WTC11 (cell line): ENCODE measurements around the gene MAB21L4. TPM values are rescaled to one million over a fixed set of nuclear protein-coding genes. Genes with fewer than 3 reads are reported as not detected.

Experiments used
- ATAC-seq: fragments of 200-7000 bp; cut with Tn5 transposase; 2 replicates; pipeline ENCODE4 v1.10.0; 2021; ENCODE audit warnings: mild to moderate bottlenecking, moderate library complexity
- Bru-seq: library from RNA; stranded (reverse); fragments of 400-500 nt; gene quantifications from one replicate; lab custom pipeline; 2021; lab: Mats Ljungman, UMichigan
- CTCF ChIA-PET: fragments of 300-600 bp; sonication (Branson Sonifier 250); formaldehyde crosslinking; loops from one replicate; lab custom pipeline; 2021; ENCODE audit warnings: antibody characterized with exemption; lab: Charles Lee
- POLR2A ChIA-PET: fragments of 350-600 bp; sonication (Branson Sonifier 250); formaldehyde crosslinking; loops from one replicate; lab custom pipeline; 2021; ENCODE audit warnings: antibody characterized with exemption; lab: Charles Lee
- DNase-seq: peaks from one replicate; pipeline ENCODE4 v3.0.0; 2021; ENCODE audit warnings: low spot score
- H3K27ac Mint-ChIP-seq: 2 replicates; pipeline ENCODE4 v1.8.0; 2021; ENCODE audit warnings: mixed read lengths
- H3K27me3 Mint-ChIP-seq: 2 replicates; pipeline ENCODE4 v1.8.0; 2021; ENCODE audit warnings: low read depth, mild to moderate bottlenecking, moderate library complexity, mixed read lengths
- H3K36me3 Mint-ChIP-seq: 2 replicates; pipeline ENCODE4 v1.8.0; 2021; ENCODE audit warnings: mixed read lengths
- H3K4me1 Mint-ChIP-seq: 2 replicates; pipeline ENCODE4 v1.8.0; 2022; ENCODE audit warnings: mixed read lengths
- H3K4me3 Mint-ChIP-seq: 2 replicates; pipeline ENCODE4 v1.8.0; 2021; ENCODE audit warnings: mild to moderate bottlenecking, moderate library complexity, mixed read lengths
- H3K9me3 Mint-ChIP-seq: 2 replicates; pipeline ENCODE4 v1.8.0; 2021; ENCODE audit warnings: mixed read lengths
- ATF3 ChIP-seq: sonication (generic); formaldehyde crosslinking; conservative IDR thresholded peaks from 2 replicates; pipeline ENCODE4 v1.8.1; 2022; ENCODE audit warnings: mild to moderate bottlenecking, missing genetic modification reagents
- CBFB ChIP-seq: sonication (generic); formaldehyde crosslinking; IDR thresholded peaks from 2 replicates; pipeline ENCODE4 v1.8.1; 2022; ENCODE audit warnings: mild to moderate bottlenecking, low read depth, missing genetic modification reagents
- CDX4 ChIP-seq: fragments of 250-450 bp; sonication (Bioruptor Pico); IDR thresholded peaks from 2 replicates; pipeline ENCODE4 v1.9.0; 2021; ENCODE audit warnings: moderate library complexity, mild to moderate bottlenecking, inconsistent platforms, borderline replicate concordance
- CREM ChIP-seq: sonication (generic); formaldehyde crosslinking; IDR thresholded peaks from 2 replicates; pipeline ENCODE4 v1.8.1; 2022; ENCODE audit warnings: mild to moderate bottlenecking, missing genetic modification reagents, moderate library complexity
- CTCF ChIP-seq: fragments of 200-600 bp; IDR thresholded peaks from 2 replicates; pipeline ENCODE4 v1.8.0; 2022; ENCODE audit warnings: antibody characterized with exemption
- EMX1 ChIP-seq: fragments of 250-450 bp; sonication (Bioruptor Pico); IDR thresholded peaks from 2 replicates; pipeline ENCODE4 v1.8.0; 2021; ENCODE audit warnings: mild to moderate bottlenecking
- ESRRA ChIP-seq: sonication (generic); formaldehyde crosslinking; IDR thresholded peaks from 2 replicates; pipeline ENCODE4 v1.8.1; 2022; ENCODE audit warnings: mild to moderate bottlenecking, missing genetic modification reagents, borderline replicate concordance
- FOXK1 ChIP-seq: sonication (generic); formaldehyde crosslinking; IDR thresholded peaks from 2 replicates; pipeline ENCODE4 v1.8.0; 2022; ENCODE audit warnings: mild to moderate bottlenecking, moderate library complexity, missing genetic modification reagents
- GRHL2 ChIP-seq: fragments of 250-450 bp; sonication (Bioruptor Pico); IDR thresholded peaks from 2 replicates; pipeline ENCODE4 v1.8.0; 2022; ENCODE audit warnings: mild to moderate bottlenecking, moderate library complexity; ENCODE audit not compliant: insufficient replicate concordance, severe bottlenecking
- JAZF1 ChIP-seq: fragments of 250-450 bp; sonication (Bioruptor Pico); IDR thresholded peaks from 2 replicates; pipeline ENCODE4 v1.9.0; 2021; ENCODE audit warnings: moderate library complexity, mild to moderate bottlenecking, inconsistent platforms
- JUN ChIP-seq: sonication (generic); formaldehyde crosslinking; IDR thresholded peaks from 2 replicates; pipeline ENCODE4 v1.8.0; 2023; ENCODE audit warnings: mild to moderate bottlenecking, missing genetic modification reagents
- NFATC4 ChIP-seq: fragments of 250-450 bp; sonication (Bioruptor Pico); IDR thresholded peaks from 2 replicates; pipeline ENCODE4 v1.9.0; 2021; ENCODE audit warnings: mild to moderate bottlenecking
- NR1H2 ChIP-seq: sonication (generic); formaldehyde crosslinking; IDR thresholded peaks from 2 replicates; pipeline ENCODE4 v1.9.0; 2021; ENCODE audit warnings: mild to moderate bottlenecking, moderate library complexity, missing genetic modification reagents
- RELA ChIP-seq: sonication (generic); formaldehyde crosslinking; IDR thresholded peaks from 2 replicates; pipeline ENCODE4 v1.8.1; 2022; ENCODE audit warnings: missing genetic modification reagents, mild to moderate bottlenecking, borderline replicate concordance
- TCF7 ChIP-seq: sonication (generic); formaldehyde crosslinking; IDR thresholded peaks from 2 replicates; pipeline ENCODE4 v1.8.0; 2022; ENCODE audit warnings: mild to moderate bottlenecking, low read depth, missing genetic modification reagents, moderate library complexity
- ZMAT4 ChIP-seq: fragments of 250-450 bp; sonication (Bioruptor Pico); IDR thresholded peaks from 2 replicates; pipeline ENCODE4 v1.9.0; 2021; ENCODE audit warnings: mild to moderate bottlenecking
- ZNF219 ChIP-seq: sonication (generic); formaldehyde crosslinking; IDR thresholded peaks from 2 replicates; pipeline ENCODE4 v1.8.0; 2023; ENCODE audit warnings: missing genetic modification reagents, mild to moderate bottlenecking, borderline replicate concordance
- ZNF263 ChIP-seq: sonication (generic); formaldehyde crosslinking; IDR thresholded peaks from 2 replicates; pipeline ENCODE4 v1.8.1; 2022; ENCODE audit warnings: low read depth, mild to moderate bottlenecking, moderate library complexity, missing genetic modification reagents
- long read RNA-seq, 3 experiments: library from RNA in 1 of 3; library from capped mRNA in 1 of 3; library from polyadenylated mRNA in 1 of 3; unstranded in 2 of 3; stranded (forward) in 1 of 3; transcript quantifications; one replicate each; pipeline ENCODE4 v2.0.0, GENCODE V29; 2021
- total RNA-seq: library from RNA; stranded (reverse); gene quantifications from 3 replicates; pipeline ENCODE4 v1.2.3, GENCODE V29; 2021
- TF ChIP-seq, protein P1 (sequence below): sonication (generic); formaldehyde crosslinking; IDR thresholded peaks from 2 replicates; pipeline ENCODE4 v1.8.1; 2023; ENCODE audit warnings: mild to moderate bottlenecking, missing genetic modification reagents, moderate library complexity
- TF ChIP-seq, protein P2 (sequence below): fragments of 250-450 bp; sonication (Bioruptor Pico); conservative IDR thresholded peaks from 2 replicates; pipeline ENCODE4 v1.9.0; 2021; ENCODE audit warnings: mild to moderate bottlenecking
- TF ChIP-seq, protein P3 (sequence below): sonication (generic); formaldehyde crosslinking; IDR thresholded peaks from 2 replicates; pipeline ENCODE4 v1.8.1; 2022; ENCODE audit warnings: mild to moderate bottlenecking, missing genetic modification reagents, moderate library complexity, borderline replicate concordance
- TF ChIP-seq, protein P4 (sequence below): sonication (generic); formaldehyde crosslinking; IDR thresholded peaks from 2 replicates; pipeline ENCODE4 v1.8.0; 2022; ENCODE audit warnings: missing genetic modification reagents

The MAB21L4 gene
- total RNA-seq (not detected in 3 replicates), Bru-seq, nascent RNA (not detected)
- long read RNA-seq, experiment 1 = 0 reads
- long read RNA-seq, experiment 2 = 0 reads
- long read RNA-seq, experiment 3 = 0 reads

DNA sequence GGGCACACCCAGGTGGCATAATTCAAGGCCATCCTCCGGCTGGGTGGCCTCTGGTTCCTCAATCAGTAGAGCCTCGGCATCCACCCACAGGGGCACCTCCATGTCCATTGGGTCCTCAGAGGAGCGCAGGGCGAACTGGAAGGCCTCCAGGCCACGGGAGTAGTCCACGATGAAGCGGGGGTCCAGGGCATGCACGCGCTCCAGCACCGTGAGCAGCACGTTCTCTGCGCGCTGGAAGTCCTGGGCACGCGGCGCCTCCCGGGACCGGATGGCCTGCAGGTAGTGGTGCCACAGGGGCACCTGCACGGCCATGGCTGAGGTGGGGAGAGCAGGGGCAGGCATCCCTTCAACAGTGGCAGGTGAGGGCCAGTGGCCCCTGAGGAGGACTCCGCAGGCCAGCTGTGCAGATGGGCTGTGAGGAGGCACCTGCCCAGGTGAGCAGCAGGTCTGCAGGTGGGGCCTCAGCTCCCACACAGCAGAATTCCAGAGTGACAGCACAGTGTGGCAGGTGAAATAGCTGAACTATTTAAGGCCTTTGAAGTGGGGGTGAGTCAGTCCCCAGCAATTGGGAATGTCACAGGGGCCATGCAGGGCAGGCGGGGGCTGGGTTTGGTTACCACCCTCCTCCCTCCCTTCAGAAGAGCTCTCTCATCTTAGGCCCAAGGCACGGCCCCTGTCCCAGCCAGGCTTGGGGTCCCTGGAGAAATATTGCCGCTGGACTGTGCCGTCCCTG is at the start of gene MAB21L4:
TSS of gene MAB21L4 (minus strand) at position 501 of the 733 bp plus-strand sequence. CDS start at position 342, 159 bp downstream.
- TF ChIP-seq RELA (CRISPR knock-in tag) = no peak
- TF ChIP-seq NFATC4 = no peak
- no peak for TF ChIP-seq CDX4 (CRISPR knock-in tag)
- no peak for TF ChIP-seq ZNF263
- TF ChIP-seq, protein P1, sequence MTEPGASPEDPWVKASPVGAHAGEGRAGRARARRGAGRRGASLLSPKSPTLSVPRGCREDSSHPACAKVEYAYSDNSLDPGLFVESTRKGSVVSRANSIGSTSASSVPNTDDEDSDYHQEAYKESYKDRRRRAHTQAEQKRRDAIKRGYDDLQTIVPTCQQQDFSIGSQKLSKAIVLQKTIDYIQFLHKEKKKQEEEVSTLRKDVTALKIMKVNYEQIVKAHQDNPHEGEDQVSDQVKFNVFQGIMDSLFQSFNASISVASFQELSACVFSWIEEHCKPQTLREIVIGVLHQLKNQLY = no peak
- TF ChIP-seq ZMAT4 (CRISPR knock-in tag) = no peak
- TF ChIP-seq CTCF = no peak
- TF ChIP-seq ESRRA (CRISPR knock-in tag) = no peak
- no peak for TF ChIP-seq GRHL2 (CRISPR knock-in tag)
- TF ChIP-seq JUN (CRISPR knock-in tag) = no peak
- no peak for TF ChIP-seq JAZF1 (CRISPR knock-in tag)
- TF ChIP-seq ZNF219 (CRISPR knock-in tag) = no peak
- TF ChIP-seq, all 79 proteins: peak for 0
- H3K36me3 Mint-ChIP-seq = no peaks in the 10 kb centered on the region
- ATAC-seq = no peak
- peaks cover 3% of the 10 kb centered on the region for H3K9me3 Mint-ChIP-seq
- CTCF ChIA-PET = interaction anchor here (3.0 to 3.7 kb wide), 2 partner anchors 19 to 45 kb away, joined by 11 to 25 read pairs; no protein-coding TSS in a partner anchor
- POLR2A ChIA-PET = no interaction called here
- H3K27ac Mint-ChIP-seq = no peak within 1 kb of the TSS; the same call in 1 of the 2 replicates
- H3K27me3 Mint-ChIP-seq = no peaks in the 10 kb centered on the region
- no peak for DNase-seq
- H3K4me3 Mint-ChIP-seq = no peak within 1 kb of the TSS
- H3K4me1 Mint-ChIP-seq = no peaks in the 10 kb centered on the region

DNA sequence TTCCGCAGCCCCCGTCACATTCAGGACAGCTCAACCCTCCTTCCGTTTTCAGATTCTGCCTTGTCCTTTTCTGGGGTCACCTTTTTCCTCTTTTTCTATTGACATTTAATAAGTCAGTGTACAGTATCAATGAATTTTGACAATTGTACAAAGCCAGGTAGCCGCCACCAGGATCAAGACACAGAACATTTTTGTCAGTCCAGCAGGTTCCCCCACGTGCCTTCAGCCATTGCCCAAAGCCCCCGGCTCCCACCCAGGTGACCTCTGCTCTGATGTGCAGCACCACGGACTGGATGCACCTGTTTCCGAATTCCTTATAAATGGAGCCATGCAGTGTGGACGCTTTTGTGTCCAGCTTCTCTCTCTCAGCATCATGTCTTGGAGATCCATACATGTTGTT is 40.1 kb upstream of the MAB21L4 start:
- DNase-seq = no peak
- Mint-ChIP-seq H3K36me3 (no peaks in the 10 kb centered on the region), H3K4me1 (no peaks in the 10 kb centered on the region), H3K27me3 (no peaks in the 10 kb centered on the region), H3K4me3 (no peak overlapping the region), H3K27ac (no peak overlapping the region), H3K9me3 (peaks cover 5% of the 10 kb centered on the region; the same call in 1 of the 2 replicates)
- POLR2A ChIA-PET = no interaction called here
- CTCF ChIA-PET = no interaction called here
- ATAC-seq = no peak
- TF ChIP-seq CREM (CRISPR knock-in tag) = no peak
- TF ChIP-seq NR1H2 (CRISPR knock-in tag) = no peak
- TF ChIP-seq EMX1 (CRISPR knock-in tag) = no peak
- TF ChIP-seq ATF3 (CRISPR knock-in tag) = no peak
- TF ChIP-seq, protein P2, sequence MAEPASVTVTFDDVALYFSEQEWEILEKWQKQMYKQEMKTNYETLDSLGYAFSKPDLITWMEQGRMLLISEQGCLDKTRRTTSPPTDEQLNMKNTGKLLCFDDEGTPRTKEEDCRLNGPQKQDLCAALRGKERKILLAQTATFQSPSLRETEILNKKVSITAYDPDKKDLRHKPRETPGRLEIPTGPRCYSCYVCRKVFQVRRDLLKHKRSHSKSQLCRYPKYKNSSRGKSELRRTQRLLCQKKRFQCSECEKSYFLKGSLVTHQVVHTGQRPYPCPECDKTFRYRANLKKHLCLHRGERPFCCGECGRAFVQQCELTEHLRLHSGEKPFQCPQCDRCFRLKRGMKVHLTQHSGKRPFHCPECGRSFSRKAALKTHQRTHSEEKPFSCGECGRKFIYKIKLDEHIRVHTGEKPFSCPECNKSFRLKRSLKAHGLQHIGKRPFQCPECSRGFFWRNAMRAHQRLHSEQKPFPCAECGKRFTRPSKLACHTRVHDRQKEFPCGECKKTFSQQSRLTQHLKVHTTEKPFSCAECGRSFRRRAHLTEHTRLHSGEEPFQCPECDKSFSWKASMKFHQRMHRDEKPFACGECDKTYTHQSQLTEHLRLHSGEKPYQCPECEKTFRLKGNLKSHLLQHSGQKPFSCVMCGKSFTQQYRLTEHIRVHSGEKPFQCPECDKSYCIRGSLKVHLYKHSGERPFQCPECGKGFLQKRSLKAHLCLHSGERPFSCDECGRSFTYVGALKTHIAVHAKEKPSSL (CRISPR knock-in tag) = no peak
- TF ChIP-seq CDX4 (CRISPR knock-in tag) = no peak
- TF ChIP-seq, protein P3, sequence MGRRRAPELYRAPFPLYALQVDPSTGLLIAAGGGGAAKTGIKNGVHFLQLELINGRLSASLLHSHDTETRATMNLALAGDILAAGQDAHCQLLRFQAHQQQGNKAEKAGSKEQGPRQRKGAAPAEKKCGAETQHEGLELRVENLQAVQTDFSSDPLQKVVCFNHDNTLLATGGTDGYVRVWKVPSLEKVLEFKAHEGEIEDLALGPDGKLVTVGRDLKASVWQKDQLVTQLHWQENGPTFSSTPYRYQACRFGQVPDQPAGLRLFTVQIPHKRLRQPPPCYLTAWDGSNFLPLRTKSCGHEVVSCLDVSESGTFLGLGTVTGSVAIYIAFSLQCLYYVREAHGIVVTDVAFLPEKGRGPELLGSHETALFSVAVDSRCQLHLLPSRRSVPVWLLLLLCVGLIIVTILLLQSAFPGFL (CRISPR knock-in tag) = no peak
- TF ChIP-seq FOXK1 (CRISPR knock-in tag) = no peak
- TF ChIP-seq CBFB (CRISPR knock-in tag) = no peak
- no peak for TF ChIP-seq TCF7
- TF ChIP-seq, protein P4, sequence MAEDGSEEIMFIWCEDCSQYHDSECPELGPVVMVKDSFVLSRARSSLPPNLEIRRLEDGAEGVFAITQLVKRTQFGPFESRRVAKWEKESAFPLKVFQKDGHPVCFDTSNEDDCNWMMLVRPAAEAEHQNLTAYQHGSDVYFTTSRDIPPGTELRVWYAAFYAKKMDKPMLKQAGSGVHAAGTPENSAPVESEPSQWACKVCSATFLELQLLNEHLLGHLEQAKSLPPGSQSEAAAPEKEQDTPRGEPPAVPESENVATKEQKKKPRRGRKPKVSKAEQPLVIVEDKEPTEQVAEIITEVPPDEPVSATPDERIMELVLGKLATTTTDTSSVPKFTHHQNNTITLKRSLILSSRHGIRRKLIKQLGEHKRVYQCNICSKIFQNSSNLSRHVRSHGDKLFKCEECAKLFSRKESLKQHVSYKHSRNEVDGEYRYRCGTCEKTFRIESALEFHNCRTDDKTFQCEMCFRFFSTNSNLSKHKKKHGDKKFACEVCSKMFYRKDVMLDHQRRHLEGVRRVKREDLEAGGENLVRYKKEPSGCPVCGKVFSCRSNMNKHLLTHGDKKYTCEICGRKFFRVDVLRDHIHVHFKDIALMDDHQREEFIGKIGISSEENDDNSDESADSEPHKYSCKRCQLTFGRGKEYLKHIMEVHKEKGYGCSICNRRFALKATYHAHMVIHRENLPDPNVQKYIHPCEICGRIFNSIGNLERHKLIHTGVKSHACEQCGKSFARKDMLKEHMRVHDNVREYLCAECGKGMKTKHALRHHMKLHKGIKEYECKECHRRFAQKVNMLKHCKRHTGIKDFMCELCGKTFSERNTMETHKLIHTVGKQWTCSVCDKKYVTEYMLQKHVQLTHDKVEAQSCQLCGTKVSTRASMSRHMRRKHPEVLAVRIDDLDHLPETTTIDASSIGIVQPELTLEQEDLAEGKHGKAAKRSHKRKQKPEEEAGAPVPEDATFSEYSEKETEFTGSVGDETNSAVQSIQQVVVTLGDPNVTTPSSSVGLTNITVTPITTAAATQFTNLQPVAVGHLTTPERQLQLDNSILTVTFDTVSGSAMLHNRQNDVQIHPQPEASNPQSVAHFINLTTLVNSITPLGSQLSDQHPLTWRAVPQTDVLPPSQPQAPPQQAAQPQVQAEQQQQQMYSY (CRISPR knock-in tag) = no peak
